Natural killer cell (primary cell): ENCODE data around the gene WDFY4. TPM values are rescaled to one million over a fixed set of nuclear protein-coding genes. Genes with fewer than 3 reads are reported as not detected.

ENCODE experiments used
- ATAC-seq, 3 donors: fragments of 150-1000 bp in 2 of 3; fragments of 200-7000 bp in 1 of 3; cut with Tn5 transposase; 1 replicate in 1 of 3; 2 replicates in 2 of 3; pipeline ENCODE4 v1.10.0; 2021; ENCODE audit warnings: mild to moderate bottlenecking in 2 of 3, moderate library complexity in 2 of 3
- DNase-seq, 2 donors: peaks; one replicate each; pipeline versions ENCODE4 v3.0.0 to v3.0.0-alpha.2; 2013 to 2021; ENCODE audit warnings: mixed read lengths in 1 of 2
- H3K27ac ChIP-seq: one replicate; pipeline ENCODE4 v1.5.1; 2013; ENCODE audit warnings: mild to moderate bottlenecking, low read length
- H3K27me3 ChIP-seq: one replicate; pipeline ENCODE4 v1.6.1; 2013; ENCODE audit warnings: low read length; ENCODE audit not compliant: control insufficient read depth, insufficient read depth
- H3K36me3 ChIP-seq: one replicate; pipeline ENCODE4 v1.6.1; 2013; ENCODE audit warnings: low read length; ENCODE audit not compliant: control insufficient read depth, insufficient read depth
- H3K4me1 ChIP-seq: one replicate; pipeline ENCODE4 v1.6.1; 2013; ENCODE audit warnings: low read length; ENCODE audit not compliant: control insufficient read depth, insufficient read depth
- H3K4me3 ChIP-seq: one replicate; pipeline ENCODE4 v1.5.1; 2013; ENCODE audit warnings: low read length
- H3K9me3 ChIP-seq: one replicate; pipeline ENCODE4 v1.6.1; 2013; ENCODE audit warnings: low read length; ENCODE audit not compliant: control insufficient read depth, insufficient read depth
- H3K27ac Mint-ChIP-seq, 2 donors: one replicate each; pipeline ENCODE4 v1.8.0; 2022; ENCODE audit warnings: mild to moderate bottlenecking in 2 of 2, mixed read lengths in 2 of 2, moderate library complexity in 1 of 2
- H3K27me3 Mint-ChIP-seq, 2 donors: one replicate each; pipeline ENCODE4 v1.8.0; 2022; ENCODE audit warnings: low read depth in 2 of 2, mixed read lengths in 2 of 2
- H3K36me3 Mint-ChIP-seq: one replicate; pipeline ENCODE4 v1.8.0; 2022; ENCODE audit warnings: mixed read lengths
- H3K4me1 Mint-ChIP-seq, 2 donors: one replicate each; pipeline ENCODE4 v1.8.0; 2022; ENCODE audit warnings: mixed read lengths in 2 of 2
- H3K4me3 Mint-ChIP-seq: one replicate; pipeline ENCODE4 v1.8.0; 2022; ENCODE audit warnings: mild to moderate bottlenecking, moderate library complexity, mixed read lengths
- H3K9me3 Mint-ChIP-seq, 2 donors: one replicate each; pipeline ENCODE4 v1.8.0; 2022; ENCODE audit warnings: mixed read lengths in 2 of 2
- CTCF ChIP-seq: fragments of 200-600 bp; IDR thresholded peaks from one replicate; pipeline ENCODE4 v1.8.0; 2022; ENCODE audit warnings: antibody characterized with exemption
- WGBS: methylation state at CpG from one replicate; pipeline ENCODE4 v1.1.7; 2013; ENCODE audit warnings: missing lambda C conversion rate; ENCODE audit not compliant: insufficient coverage; 5-methylcytosine and 5-hydroxymethylcytosine counted together
- intact Hi-C: fragments of 100-400 bp; cut with micrococcal nuclease; formaldehyde crosslinking; loops from one replicate; pipeline ENCODE4 v1.14.2; 2022
- total RNA-seq, 4 donors: library from RNA; stranded (reverse); fragments of 120-200 nt in 1 of 4; gene quantifications; one replicate each; pipeline versions ENCODE4 v1.2.3 to v1.2.4, GENCODE V29; 2013 to 2022

WDFY4 gene
- total RNA-seq, 3 donors from 2014 or later (not counting 1 experiment from before 2014, with no cell fraction given), result 1.7 to 8.4 (median 3.5) TPM

- H3K36me3 Mint-ChIP-seq, result no peaks in the 10 kb centered on the region
- H3K27me3 Mint-ChIP-seq, result peaks cover 4 to 5% of the 10 kb centered on the region in 2 donors
- H3K9me3 ChIP-seq, result no peaks in the 10 kb centered on the region
- ATAC-seq (no peak), DNase-seq (no peak)
- no peak overlapping the region for H3K27ac Mint-ChIP-seq
- intact Hi-C loops, result no loop called here
- 81% methylated on average over 10 of the region's 10 CpGs for WGBS
- H3K4me3 ChIP-seq, result no peak overlapping the region
- H3K9me3 Mint-ChIP-seq, result no peaks in the 10 kb centered on the region
- H3K36me3 ChIP-seq, result no peaks in the 10 kb centered on the region
- no peaks in the 10 kb centered on the region for H3K27me3 ChIP-seq
- H3K4me1 ChIP-seq, result no peaks in the 10 kb centered on the region
- H3K4me3 Mint-ChIP-seq, result no peak overlapping the region
- no peaks in the 10 kb centered on the region for H3K4me1 Mint-ChIP-seq
- TF ChIP-seq CTCF, result no peak
- H3K27ac ChIP-seq, result no peak overlapping the region
Observed at GRCh38 chr10:48947690-48948469, 263.2 kb downstream of the WDFY4 start.

- H3K4me1 Mint-ChIP-seq, result no peaks in the 10 kb centered on the region
Observed at GRCh38 chr10:48948470-48949037, 263.9 kb downstream of the WDFY4 start.

GRCh38 chr10:48951707-48952106 is 267.0 kb downstream of the WDFY4 start:
- Mint-ChIP-seq H3K27me3 (peaks cover 4 to 5% of the 10 kb centered on the region in 2 donors), H3K4me3 (no peak overlapping the region), H3K9me3 (no peaks in the 10 kb centered on the region), H3K27ac (no peak overlapping the region), H3K36me3 (no peaks in the 10 kb centered on the region), H3K4me1 (no peaks in the 10 kb centered on the region)
- WGBS, result 88% methylated on average over 7 of the region's 7 CpGs
- no peak for TF ChIP-seq CTCF
- H3K27me3 ChIP-seq, result no peaks in the 10 kb centered on the region
- ATAC-seq, result no peak
- no peak overlapping the region for H3K4me3 ChIP-seq
- no peaks in the 10 kb centered on the region for H3K36me3 ChIP-seq
- DNase-seq, result no peak
- no peaks in the 10 kb centered on the region for H3K9me3 ChIP-seq
- H3K27ac ChIP-seq, result no peak overlapping the region
- intact Hi-C loops, result no loop called here
- H3K4me1 ChIP-seq, result no peaks in the 10 kb centered on the region

More at GRCh38 chr10:48948470-48949037, 263.9 kb downstream of the WDFY4 start:
- Mint-ChIP-seq H3K4me3 (no peak overlapping the region), H3K36me3 (no peaks in the 10 kb centered on the region), H3K27me3 (peaks cover 4 to 5% of the 10 kb centered on the region in 2 donors), H3K27ac (no peak overlapping the region), H3K9me3 (no peaks in the 10 kb centered on the region)
- H3K36me3 ChIP-seq, result no peaks in the 10 kb centered on the region
- H3K27me3 ChIP-seq, result no peaks in the 10 kb centered on the region
- 94% methylated on average over 2 of the region's 2 CpGs for WGBS
- no peak overlapping the region for H3K27ac ChIP-seq
- ATAC-seq (no peak), DNase-seq (no peak)
- no peak overlapping the region for H3K4me3 ChIP-seq
- H3K4me1 ChIP-seq, result no peaks in the 10 kb centered on the region
- no peak for TF ChIP-seq CTCF
- no peaks in the 10 kb centered on the region for H3K9me3 ChIP-seq
- intact Hi-C loops, result no loop called here
